RWPE2 (cell line): ENCODE results near the gene GSTM3.

Experiments
- ATAC-seq: fragments of 200-7000 bp; cut with Tn5 transposase; 3 replicates; pipeline ENCODE4 v1.9.1; 2021; ENCODE audit warnings: low read depth
- DNase-seq: peaks from one replicate; pipeline ENCODE4 v3.0.0-alpha.2; 2020; ENCODE audit warnings: low spot score
- H3K27ac ChIP-seq: fragments of 450-650 bp; 2 replicates; pipeline ENCODE4 v1.5.1; 2017; ENCODE audit warnings: mild to moderate bottlenecking; ENCODE audit not compliant: poor library complexity, severe bottlenecking
- H3K27me3 ChIP-seq: fragments of 250-450 bp; sonication (Bioruptor Pico); 2 replicates; pipeline ENCODE4 v1.5.1; 2021; ENCODE audit warnings: mild to moderate bottlenecking, moderate library complexity; ENCODE audit not compliant: insufficient read depth, poor library complexity, severe bottlenecking
- H3K36me3 ChIP-seq: fragments of 250-450 bp; sonication (Bioruptor Pico); 2 replicates; pipeline ENCODE4 v1.5.1; 2020; ENCODE audit warnings: low read depth, mild to moderate bottlenecking, moderate library complexity
- H3K4me1 ChIP-seq: fragments of 250-450 bp; sonication (Bioruptor Pico); 2 replicates; pipeline ENCODE4 v1.5.1; 2021; ENCODE audit warnings: mild to moderate bottlenecking, moderate library complexity; ENCODE audit not compliant: insufficient read depth, poor library complexity, severe bottlenecking
- H3K4me3 ChIP-seq: fragments of 250-450 bp; sonication (Bioruptor Pico); 2 replicates; pipeline ENCODE4 v1.5.1; 2021; ENCODE audit warnings: mild to moderate bottlenecking, moderate library complexity; ENCODE audit not compliant: severe bottlenecking
- H3K9me3 ChIP-seq: fragments of 250-450 bp; sonication (Bioruptor Pico); 2 replicates; pipeline ENCODE4 v1.5.1; 2021; ENCODE audit warnings: mild to moderate bottlenecking, moderate library complexity; ENCODE audit not compliant: severe bottlenecking
- CTCF ChIP-seq: fragments of 450-650 bp; IDR thresholded peaks from one replicate; pipeline ENCODE4 v1.5.1; 2017; ENCODE audit warnings: mild to moderate bottlenecking, moderate library complexity; ENCODE audit not compliant: poor library complexity, severe bottlenecking

The GSTM3 gene

GRCh38 chr1:109765483-109765815, 24.6 kb upstream of the GSTM3 start:
- Histone ChIP-seq H3K4me1 (no peaks in the 10 kb centered on the region), H3K27ac (no peak overlapping the region), H3K9me3 (no peaks in the 10 kb centered on the region), H3K4me3 (no peak overlapping the region), H3K27me3 (no peaks in the 10 kb centered on the region), H3K36me3 (no peaks in the 10 kb centered on the region)
- no peak for TF ChIP-seq CTCF
- ATAC-seq (no peak), DNase-seq (no peak)

- Histone ChIP-seq H3K36me3 (no peaks in the 10 kb centered on the region), H3K4me1 (no peaks in the 10 kb centered on the region), H3K9me3 (no peaks in the 10 kb centered on the region), H3K27me3 (no peaks in the 10 kb centered on the region), H3K27ac (no peak overlapping the region), H3K4me3 (no peak overlapping the region)
- peak; percentile 43 for DNase-seq
- no peak for TF ChIP-seq CTCF
- no peak for ATAC-seq
Measured at GRCh38 chr1:109764561-109765482, 24.0 kb upstream of the GSTM3 start.

GRCh38 chr1:109763646-109764415, 23.0 kb upstream of the GSTM3 start, which contains the start of gene EPS8L3:
Gene EPS8L3 (minus strand): TSS chr1:109763923. CDS start chr1:109761749, 2,174 bp downstream.
- no peak for ATAC-seq
- H3K9me3 ChIP-seq, result no peaks in the 10 kb centered on the region
- TF ChIP-seq CTCF, result no peak
- no peaks in the 10 kb centered on the region for H3K27me3 ChIP-seq
- no peaks in the 10 kb centered on the region for H3K4me1 ChIP-seq
- no peak within 1 kb of the TSS for H3K4me3 ChIP-seq
- peak; percentile 41 for DNase-seq
- H3K27ac ChIP-seq, result no peak within 1 kb of the TSS
- H3K36me3 ChIP-seq, result no peaks in the 10 kb centered on the region

GRCh38 chr1:109762821-109763645, 22.2 kb upstream of the GSTM3 start:
- Histone ChIP-seq H3K27ac (no peak overlapping the region), H3K36me3 (no peaks in the 10 kb centered on the region), H3K4me1 (no peaks in the 10 kb centered on the region), H3K27me3 (no peaks in the 10 kb centered on the region), H3K9me3 (no peaks in the 10 kb centered on the region), H3K4me3 (no peak overlapping the region)
- DNase-seq, result peak; percentile 9
- no peak for TF ChIP-seq CTCF
- ATAC-seq, result peak; percentile 24; the same call in 2 of the 3 replicates
